ENCODE data around the gene ANO2. TPM values are rescaled to one million over a fixed set of nuclear protein-coding genes. Genes with fewer than 3 reads are reported as not detected.

The ANO2 gene
- total RNA-seq, 4 donors from 2014 or later, result 4.0 to 17.9 (median 5.1) TPM

DNA sequence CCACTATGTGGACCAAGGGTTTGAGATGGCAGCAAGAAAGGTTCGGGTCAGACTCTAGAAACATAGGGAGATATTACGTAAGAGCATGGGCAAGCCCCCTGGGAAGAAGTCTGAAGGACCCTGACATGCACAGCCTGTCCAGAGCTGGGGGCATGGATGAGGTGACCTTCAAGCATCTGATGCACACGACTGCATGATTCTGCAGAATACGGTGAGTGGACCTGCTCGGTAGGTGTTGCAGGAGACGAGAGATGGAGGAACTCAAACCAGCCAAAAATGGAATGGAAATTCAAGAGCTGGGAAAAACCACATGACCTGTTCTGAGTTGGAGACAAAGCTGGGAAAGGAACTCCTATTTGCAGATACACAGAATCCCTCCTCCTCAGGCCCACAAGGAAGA is 43.6 kb downstream of the ANO2 start:
- H3K9me3 ChIP-seq, result no peaks in the 10 kb centered on the region
- intact Hi-C loops (cut with DNase I), result no loop called here
- peaks cover 0 to 43% (median 0%) of the 10 kb centered on the region in 4 donors for H3K36me3 ChIP-seq
- TF ChIP-seq POLR2AphosphoS5 (IDR thresholded peaks at IDR 0.05) (no peak), EP300 (IDR thresholded peaks at IDR 0.05) (no peak), POLR2A (IDR thresholded peaks at IDR 0.05; ENCODE audit: low read depth) (no peak)
- TF ChIP-seq, protein P1, sequence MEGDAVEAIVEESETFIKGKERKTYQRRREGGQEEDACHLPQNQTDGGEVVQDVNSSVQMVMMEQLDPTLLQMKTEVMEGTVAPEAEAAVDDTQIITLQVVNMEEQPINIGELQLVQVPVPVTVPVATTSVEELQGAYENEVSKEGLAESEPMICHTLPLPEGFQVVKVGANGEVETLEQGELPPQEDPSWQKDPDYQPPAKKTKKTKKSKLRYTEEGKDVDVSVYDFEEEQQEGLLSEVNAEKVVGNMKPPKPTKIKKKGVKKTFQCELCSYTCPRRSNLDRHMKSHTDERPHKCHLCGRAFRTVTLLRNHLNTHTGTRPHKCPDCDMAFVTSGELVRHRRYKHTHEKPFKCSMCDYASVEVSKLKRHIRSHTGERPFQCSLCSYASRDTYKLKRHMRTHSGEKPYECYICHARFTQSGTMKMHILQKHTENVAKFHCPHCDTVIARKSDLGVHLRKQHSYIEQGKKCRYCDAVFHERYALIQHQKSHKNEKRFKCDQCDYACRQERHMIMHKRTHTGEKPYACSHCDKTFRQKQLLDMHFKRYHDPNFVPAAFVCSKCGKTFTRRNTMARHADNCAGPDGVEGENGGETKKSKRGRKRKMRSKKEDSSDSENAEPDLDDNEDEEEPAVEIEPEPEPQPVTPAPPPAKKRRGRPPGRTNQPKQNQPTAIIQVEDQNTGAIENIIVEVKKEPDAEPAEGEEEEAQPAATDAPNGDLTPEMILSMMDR (IDR thresholded peaks at IDR 0.05), result no peak
- H3K27me3 ChIP-seq, result peaks cover 0 to 36% (median 0%) of the 10 kb centered on the region in 4 donors
- no peaks in the 10 kb centered on the region for H3K4me1 ChIP-seq
- no peak overlapping the region for H3K27ac ChIP-seq (replicated peaks in 1 of 4)
- WGBS, result 82% methylated on average over 6 of the region's 6 CpGs
- DNase-seq (ENCODE audit: extremely low spot score), result peak; percentile 86
- no peak overlapping the region for H3K4me3 ChIP-seq

DNA sequence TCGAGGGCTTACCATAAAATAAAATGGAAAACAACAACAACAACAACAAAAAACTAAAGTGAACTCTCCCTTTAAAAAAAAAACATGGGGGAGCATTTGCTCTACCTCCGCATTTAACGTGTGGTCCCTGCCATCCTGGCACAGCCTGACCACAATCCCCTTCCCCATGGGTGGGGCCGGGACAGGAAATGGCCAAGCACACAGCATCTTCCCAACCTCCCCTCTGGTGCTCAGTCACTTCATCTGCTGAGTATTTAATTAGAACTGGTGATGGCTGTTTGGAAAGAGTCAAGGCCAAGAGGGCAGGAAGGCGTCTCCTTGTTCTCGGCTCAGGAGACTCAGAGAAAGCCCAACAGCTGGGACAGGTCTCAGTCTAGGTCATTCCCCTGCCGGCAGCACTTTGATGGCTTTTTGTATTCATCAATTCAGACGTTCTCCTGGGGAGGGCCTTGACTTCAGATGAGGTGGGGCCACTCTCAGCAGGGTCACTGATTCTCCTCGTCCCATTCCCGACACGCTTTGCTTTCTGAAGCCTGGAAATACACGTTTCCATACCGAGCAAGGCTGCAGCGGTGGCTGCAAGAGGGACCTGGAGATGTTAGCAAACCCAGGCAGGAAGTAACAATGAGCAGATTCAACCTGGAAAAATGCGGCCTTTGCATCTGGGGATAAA is 44.4 kb downstream of the ANO2 start:
- Histone ChIP-seq H3K27ac (replicated peaks in 1 of 4) (no peak overlapping the region), H3K4me1 (no peaks in the 10 kb centered on the region), H3K9me3 (no peaks in the 10 kb centered on the region), H3K27me3 (peaks cover 0 to 32% (median 0%) of the 10 kb centered on the region in 4 donors), H3K4me3 (no peak overlapping the region), H3K36me3 (peaks cover 0 to 47% (median 0%) of the 10 kb centered on the region in 4 donors)
- 66% methylated on average over 14 of the region's 15 CpGs for WGBS
- DNase-seq (ENCODE audit: extremely low spot score), result peak; percentile 77
- intact Hi-C loops (cut with DNase I), result no loop called here
- TF ChIP-seq POLR2AphosphoS5 (IDR thresholded peaks at IDR 0.05), result no peak
- TF ChIP-seq EP300 (IDR thresholded peaks at IDR 0.05), result no peak
- TF ChIP-seq, protein P1 (IDR thresholded peaks at IDR 0.05), result no peak
- no peak for TF ChIP-seq POLR2A (IDR thresholded peaks at IDR 0.05; ENCODE audit: low read depth)

DNA sequence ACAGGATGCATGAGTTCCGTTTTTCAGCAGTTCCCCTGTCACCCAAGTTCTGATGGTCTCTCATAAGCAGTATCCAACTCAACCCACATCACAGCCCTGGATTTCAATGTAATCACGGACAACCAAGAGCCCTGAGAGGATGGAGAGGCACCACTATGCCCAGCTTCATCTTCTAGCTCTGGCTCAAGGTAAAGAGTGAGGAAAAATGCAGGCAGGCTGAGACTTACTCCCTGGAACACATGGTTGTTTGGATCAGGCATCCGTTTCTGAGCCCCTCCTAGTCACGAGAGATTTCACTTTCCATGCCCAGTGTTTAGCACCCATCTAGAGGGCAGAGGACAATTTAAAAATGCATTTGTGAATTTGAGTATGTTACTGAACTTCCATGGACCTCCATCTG is 45.0 kb downstream of the ANO2 start:
- intact Hi-C loops (cut with DNase I), result no loop called here
- peak; percentile 74 for DNase-seq (ENCODE audit: extremely low spot score)

DNA sequence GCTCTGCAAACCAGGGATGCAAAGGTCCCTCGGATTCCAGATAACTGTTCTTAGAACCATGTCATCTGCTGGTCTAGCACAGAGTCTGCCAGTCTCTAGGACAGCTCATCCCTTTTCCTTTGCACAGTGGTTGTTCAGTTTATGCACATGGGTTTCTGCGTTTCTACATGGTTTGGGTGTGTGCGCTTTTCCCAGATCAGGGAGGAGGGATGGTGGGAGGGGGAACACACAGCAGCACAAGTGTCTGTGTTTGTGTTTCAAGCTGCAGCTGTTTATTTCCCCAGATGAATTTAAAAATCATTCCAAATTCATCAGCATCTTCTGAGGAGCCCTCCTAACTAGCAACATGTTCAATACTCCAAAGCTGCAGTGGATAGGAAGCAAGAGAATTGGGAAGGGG is 45.4 kb downstream of the ANO2 start:
- TF ChIP-seq, protein P1 (IDR thresholded peaks at IDR 0.05), result no peak
- TF ChIP-seq POLR2AphosphoS5 (IDR thresholded peaks at IDR 0.05) (no peak), EP300 (IDR thresholded peaks at IDR 0.05) (no peak), POLR2A (IDR thresholded peaks at IDR 0.05; ENCODE audit: low read depth) (no peak)
- peak; percentile 37 for DNase-seq (ENCODE audit: extremely low spot score)
- Histone ChIP-seq H3K27me3 (peaks cover 0 to 28% (median 0%) of the 10 kb centered on the region in 4 donors), H3K4me3 (no peak overlapping the region), H3K36me3 (peaks cover 0 to 49% (median 0%) of the 10 kb centered on the region in 4 donors), H3K9me3 (no peaks in the 10 kb centered on the region), H3K27ac (replicated peaks in 1 of 4) (no peak overlapping the region), H3K4me1 (no peaks in the 10 kb centered on the region)
- 87% methylated on average over 3 of the region's 3 CpGs for WGBS
- intact Hi-C loops (cut with DNase I), result no loop called here

More for the DNA sequence above, 45.0 kb downstream of the ANO2 start:
- Histone ChIP-seq H3K36me3 (peaks cover 0 to 49% (median 0%) of the 10 kb centered on the region in 4 donors), H3K27ac (replicated peaks in 1 of 4) (no peak overlapping the region), H3K4me3 (no peak overlapping the region), H3K9me3 (no peaks in the 10 kb centered on the region), H3K27me3 (peaks cover 0 to 32% (median 0%) of the 10 kb centered on the region in 4 donors), H3K4me1 (no peaks in the 10 kb centered on the region)
- TF ChIP-seq POLR2AphosphoS5 (IDR thresholded peaks at IDR 0.05), result no peak
- 60% methylated on average over 4 of the region's 4 CpGs for WGBS

DNA sequence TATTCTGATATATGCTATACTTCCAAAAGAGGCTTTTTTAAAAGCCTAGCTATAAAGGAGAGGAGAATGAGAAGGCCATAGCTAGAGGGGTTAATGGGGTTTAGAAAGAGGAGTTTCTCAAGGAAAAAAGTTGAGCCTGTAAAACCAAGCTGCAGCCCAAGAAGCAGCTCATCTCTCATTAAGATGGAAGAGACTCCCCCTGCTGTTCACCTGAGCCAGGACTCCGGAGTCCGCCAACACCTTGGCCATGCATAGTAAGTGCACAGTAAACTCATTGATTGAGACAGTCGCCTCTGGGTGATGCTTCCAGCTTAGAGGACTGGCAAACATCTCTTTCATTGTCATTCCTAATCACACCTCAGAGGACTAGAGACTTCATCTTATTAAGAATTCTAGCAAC is 46.2 kb downstream of the ANO2 start:
- intact Hi-C loops (cut with DNase I), result no loop called here
- Histone ChIP-seq H3K9me3 (peaks cover 0 to 3% (median 0%) of the 10 kb centered on the region in 4 donors), H3K27me3 (peaks cover 0 to 24% (median 0%) of the 10 kb centered on the region in 4 donors), H3K27ac (replicated peaks in 1 of 4) (no peak overlapping the region), H3K4me3 (no peak overlapping the region), H3K36me3 (peaks cover 0 to 43% (median 0%) of the 10 kb centered on the region in 4 donors), H3K4me1 (no peaks in the 10 kb centered on the region)
- 74% methylated on average over 3 of the region's 3 CpGs for WGBS
- no peak for TF ChIP-seq EP300 (IDR thresholded peaks at IDR 0.05)
- TF ChIP-seq, protein P1 (IDR thresholded peaks at IDR 0.05), result no peak
- peak; percentile 26 for DNase-seq (ENCODE audit: extremely low spot score)
